Germinal center (tissue), 1 donor: ENCODE data around the gene DNAJC22.
"Not testable (repeated sequence)": the region's sequence is repeated elsewhere in the genome, so short reads cannot be mapped to it uniquely, and the experiment has no call there.

Experiments
- DNase-seq: peaks from one replicate; pipeline ENCODE4 v3.0.0; 2012; ENCODE audit warnings: mixed read lengths, low spot score

Gene DNAJC22

DNA sequence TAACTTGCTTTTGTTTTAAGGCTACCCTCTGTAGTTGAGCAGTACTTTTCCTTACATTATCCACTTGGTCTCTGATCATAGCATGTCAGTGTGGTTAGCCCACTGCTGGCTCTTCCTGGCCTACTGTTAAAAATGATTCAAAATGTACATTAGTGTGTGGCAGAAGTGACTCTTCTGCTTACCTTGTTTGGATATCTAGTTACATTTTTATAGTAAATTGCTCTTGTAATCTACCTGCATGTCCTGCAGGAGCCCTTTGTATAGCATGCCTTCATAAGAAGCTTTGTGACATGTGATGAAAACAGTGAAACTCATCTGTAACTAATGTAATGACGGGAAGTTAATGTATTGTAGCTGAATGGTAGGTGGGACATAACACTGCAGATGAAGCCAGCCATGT, 28.7 kb downstream of the DNAJC22 start:
- no peak for DNase-seq

- DNase-seq: no peak
These were observed 30.7 kb downstream of the DNAJC22 start for GRCh38 chr12:49377386-49377785.

- DNase-seq: not testable (repeated sequence)
These were observed 33.5 kb downstream of the DNAJC22 start for GRCh38 chr12:49380184-49380583.

DNA sequence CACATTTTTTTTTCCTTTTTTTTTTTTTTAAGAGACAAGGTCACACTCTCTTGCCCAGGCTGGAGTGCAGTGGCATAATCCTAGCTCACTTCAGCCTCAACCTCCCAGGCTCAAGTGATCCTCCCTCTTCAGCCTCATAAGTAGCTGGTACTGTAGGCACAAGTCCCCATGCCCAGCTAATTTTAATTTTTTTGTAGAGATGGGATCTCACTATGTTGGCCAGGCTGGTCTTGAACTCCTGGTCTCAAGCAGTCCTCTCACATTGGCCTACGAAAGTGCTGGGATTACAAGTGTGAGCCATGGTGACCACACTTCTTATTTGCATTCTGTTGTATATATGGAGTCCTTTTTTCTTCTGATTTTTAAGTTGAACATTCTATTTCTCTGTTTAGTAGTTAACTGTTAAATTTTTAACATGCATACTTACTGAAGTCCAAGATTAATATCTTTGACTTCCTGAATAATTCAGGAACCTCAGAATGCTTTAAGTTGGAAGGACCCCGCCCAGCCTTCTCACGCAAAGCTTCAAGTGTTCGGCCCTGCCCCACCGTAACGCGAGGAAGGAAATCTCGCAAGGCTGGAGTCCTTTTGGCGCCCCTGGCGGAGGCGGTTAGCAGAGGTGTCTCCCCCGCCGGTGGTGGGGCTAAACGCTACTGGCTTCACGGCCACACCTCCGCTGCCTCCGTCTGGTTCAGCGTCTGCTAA, 42.1 kb downstream of the DNAJC22 start:
- peak; percentile 35 for DNase-seq

GRCh38 chr12:49389387-49389703, 42.7 kb downstream of the DNAJC22 start:
- DNase-seq: no peak

DNA sequence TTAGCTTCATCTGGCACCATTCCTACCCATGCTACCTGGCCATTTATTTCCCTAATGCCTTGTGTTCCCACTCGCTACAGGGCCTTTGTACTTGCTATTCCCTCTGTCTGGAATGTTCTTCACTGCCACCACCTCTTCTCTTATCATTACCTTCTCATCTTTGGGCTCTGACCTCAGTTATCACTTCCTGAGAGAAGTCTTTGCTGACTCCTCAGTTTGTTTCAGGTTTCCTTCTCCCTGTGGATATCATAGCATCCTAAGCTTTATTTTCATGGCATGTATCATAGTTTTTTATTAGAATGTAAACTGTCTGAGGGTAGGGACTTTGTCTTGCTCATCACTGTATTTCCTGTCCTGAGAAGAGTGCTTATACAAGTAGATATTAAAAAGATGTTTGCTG, 50.3 kb downstream of the DNAJC22 start:
- DNase-seq: no peak

DNA sequence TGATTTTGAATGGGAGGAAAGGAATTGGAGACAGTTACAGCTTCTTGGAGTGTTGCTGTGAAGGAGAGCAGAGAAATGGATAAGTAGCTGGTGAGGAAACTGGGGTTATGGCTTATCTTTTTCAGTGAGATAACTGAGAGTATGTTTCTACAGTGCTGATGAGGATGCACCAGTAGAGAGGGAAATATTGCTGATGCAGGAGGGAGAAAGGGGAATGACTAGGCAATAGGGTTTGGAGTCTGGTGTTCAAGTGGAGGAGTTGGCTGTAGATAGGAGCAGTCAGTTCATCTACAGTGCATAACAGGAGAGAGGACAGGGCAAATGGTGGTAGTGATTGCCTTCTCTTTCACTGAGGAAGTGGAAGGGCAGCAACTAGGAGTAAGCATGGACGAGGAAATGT, 53.6 kb downstream of the DNAJC22 start:
- DNase-seq: no peak
